GM12878 (cell line): ENCODE data around the gene P4HTM.

Experiments
- EZH2 ChIP-seq: IDR thresholded peaks from 2 replicates; pipeline ENCODE4 v1.6.1; 2012; ENCODE audit warnings: low read depth, mild to moderate bottlenecking, control low read depth, inconsistent platforms, low read length, borderline replicate concordance; ENCODE audit not compliant: control insufficient read depth
- NR2C2 ChIP-seq: IDR thresholded peaks from 2 replicates; pipeline ENCODE4 v1.6.1; 2011; ENCODE audit warnings: borderline replicate concordance, low read depth; ENCODE audit not compliant: control insufficient read depth, insufficient read length
- POLR2A ChIP-seq: IDR thresholded peaks from 2 replicates; pipeline ENCODE4 v1.6.1; 2011; ENCODE audit warnings: low read depth, mild to moderate bottlenecking, low read length
- SMAD1 ChIP-seq: fragments of 450-650 bp; IDR thresholded peaks from 2 replicates; pipeline ENCODE4 v1.6.1; 2018; ENCODE audit warnings: mild to moderate bottlenecking, low read depth; ENCODE audit not compliant: partially characterized antibody
- ZNF274 ChIP-seq: IDR thresholded peaks from one replicate; pipeline ENCODE4 v1.8.0; 2011; ENCODE audit not compliant: insufficient read length, insufficient read depth
- TF ChIP-seq, protein P1 (sequence below), 3 experiments: IDR thresholded peaks in 2 of 3; conservative IDR thresholded peaks in 1 of 3; 2 replicates each; pipeline ENCODE4 v1.5.1; 2011; ENCODE audit warnings: low read depth in 3 of 3, low read length in 3 of 3, mild to moderate bottlenecking in 3 of 3, control low read depth in 2 of 3, moderate library complexity in 2 of 3, inconsistent platforms in 1 of 3, mixed read lengths in 1 of 3; ENCODE audit not compliant: control insufficient read depth in 2 of 3, insufficient read depth in 1 of 3; ENCODE audit errors: extremely low read depth in 1 of 3

DNA sequence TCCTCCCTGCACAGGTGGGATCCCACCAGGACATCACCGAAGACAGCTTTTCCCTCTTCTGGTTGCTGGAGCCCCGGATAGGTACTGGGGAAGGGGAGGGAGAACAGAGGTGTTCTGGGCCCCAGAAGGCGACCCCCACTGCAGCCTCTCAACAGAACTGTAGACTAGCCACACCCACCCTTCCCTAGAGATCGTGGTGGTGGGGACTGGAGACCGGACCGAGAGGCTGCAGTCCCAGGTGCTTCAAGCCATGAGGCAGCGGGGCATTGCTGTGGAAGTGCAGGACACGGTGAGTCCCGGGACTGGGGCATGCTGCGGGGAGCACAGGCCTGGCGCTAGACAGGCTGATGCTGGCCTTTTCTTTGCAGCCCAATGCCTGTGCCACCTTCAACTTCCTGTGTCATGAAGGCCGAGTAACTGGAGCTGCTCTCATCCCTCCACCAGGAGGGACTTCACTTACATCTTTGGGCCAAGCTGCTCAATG lies 32.7 kb downstream of the P4HTM start:
- TF ChIP-seq EZH2 (no peak), SMAD1 (no peak), POLR2A (no peak), ZNF274 (no peak), NR2C2 (no peak)
- TF ChIP-seq, protein P1, sequence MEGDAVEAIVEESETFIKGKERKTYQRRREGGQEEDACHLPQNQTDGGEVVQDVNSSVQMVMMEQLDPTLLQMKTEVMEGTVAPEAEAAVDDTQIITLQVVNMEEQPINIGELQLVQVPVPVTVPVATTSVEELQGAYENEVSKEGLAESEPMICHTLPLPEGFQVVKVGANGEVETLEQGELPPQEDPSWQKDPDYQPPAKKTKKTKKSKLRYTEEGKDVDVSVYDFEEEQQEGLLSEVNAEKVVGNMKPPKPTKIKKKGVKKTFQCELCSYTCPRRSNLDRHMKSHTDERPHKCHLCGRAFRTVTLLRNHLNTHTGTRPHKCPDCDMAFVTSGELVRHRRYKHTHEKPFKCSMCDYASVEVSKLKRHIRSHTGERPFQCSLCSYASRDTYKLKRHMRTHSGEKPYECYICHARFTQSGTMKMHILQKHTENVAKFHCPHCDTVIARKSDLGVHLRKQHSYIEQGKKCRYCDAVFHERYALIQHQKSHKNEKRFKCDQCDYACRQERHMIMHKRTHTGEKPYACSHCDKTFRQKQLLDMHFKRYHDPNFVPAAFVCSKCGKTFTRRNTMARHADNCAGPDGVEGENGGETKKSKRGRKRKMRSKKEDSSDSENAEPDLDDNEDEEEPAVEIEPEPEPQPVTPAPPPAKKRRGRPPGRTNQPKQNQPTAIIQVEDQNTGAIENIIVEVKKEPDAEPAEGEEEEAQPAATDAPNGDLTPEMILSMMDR (IDR thresholded peaks at IDR 0.05 in 2 of 3, conservative IDR thresholded peaks at IDR 0.05 in 1 of 3; ENCODE audit: control insufficient read depth in 2 of 3, extremely low read depth in 1 of 3, insufficient read depth in 1 of 3, low read depth in 3 of 3, low read length in 3 of 3) = no peak
